ENCODE results near the gene CUEDC2.

DNA sequence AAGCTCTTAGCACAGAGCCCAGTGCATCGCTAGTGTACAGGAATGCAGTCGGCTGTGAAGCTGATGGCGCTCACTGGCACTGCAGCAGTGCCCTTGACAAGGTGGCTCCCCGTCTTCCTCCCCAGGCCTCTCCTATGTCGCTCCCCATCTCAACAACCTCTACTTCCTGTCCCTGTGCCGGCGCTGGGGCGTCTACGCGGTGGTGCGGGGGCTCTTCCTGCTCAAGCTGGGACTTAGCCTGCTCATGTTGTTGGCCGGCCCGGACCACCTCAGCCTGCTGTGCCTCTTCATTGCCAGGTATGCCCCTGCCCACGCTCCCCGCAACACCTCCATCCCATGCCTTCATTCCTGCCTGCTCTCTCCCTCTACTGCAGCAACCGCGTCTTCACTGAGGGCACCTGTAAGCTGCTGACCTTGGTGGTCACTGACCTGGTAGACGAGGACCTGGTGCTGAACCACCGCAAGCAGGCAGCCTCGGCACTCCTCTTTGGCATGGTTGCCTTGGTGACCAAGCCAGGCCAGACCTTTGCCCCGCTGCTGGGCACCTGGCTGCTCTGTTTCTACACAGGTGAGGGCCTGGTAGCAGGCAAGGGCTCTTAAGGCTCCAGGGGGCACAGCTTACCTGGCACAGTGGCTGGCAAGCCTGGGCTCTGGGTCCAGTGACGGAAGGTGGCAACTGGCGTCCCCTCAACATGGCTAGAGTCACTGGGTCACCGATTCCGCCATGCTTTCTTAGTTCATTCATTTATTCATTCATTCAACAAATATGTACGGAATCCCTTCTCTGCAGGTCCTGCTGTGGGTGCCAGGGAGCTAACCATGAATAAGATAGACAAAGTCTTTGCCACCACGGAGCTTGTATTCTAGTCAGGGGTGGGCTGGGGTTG is 41.3 kb upstream of the CUEDC2 start:
- TF ChIP-seq, protein P1, sequence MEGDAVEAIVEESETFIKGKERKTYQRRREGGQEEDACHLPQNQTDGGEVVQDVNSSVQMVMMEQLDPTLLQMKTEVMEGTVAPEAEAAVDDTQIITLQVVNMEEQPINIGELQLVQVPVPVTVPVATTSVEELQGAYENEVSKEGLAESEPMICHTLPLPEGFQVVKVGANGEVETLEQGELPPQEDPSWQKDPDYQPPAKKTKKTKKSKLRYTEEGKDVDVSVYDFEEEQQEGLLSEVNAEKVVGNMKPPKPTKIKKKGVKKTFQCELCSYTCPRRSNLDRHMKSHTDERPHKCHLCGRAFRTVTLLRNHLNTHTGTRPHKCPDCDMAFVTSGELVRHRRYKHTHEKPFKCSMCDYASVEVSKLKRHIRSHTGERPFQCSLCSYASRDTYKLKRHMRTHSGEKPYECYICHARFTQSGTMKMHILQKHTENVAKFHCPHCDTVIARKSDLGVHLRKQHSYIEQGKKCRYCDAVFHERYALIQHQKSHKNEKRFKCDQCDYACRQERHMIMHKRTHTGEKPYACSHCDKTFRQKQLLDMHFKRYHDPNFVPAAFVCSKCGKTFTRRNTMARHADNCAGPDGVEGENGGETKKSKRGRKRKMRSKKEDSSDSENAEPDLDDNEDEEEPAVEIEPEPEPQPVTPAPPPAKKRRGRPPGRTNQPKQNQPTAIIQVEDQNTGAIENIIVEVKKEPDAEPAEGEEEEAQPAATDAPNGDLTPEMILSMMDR (IDR thresholded peaks at IDR 0.05; ENCODE audit: low read depth, low read length, poor library complexity, severe bottlenecking): no peak
- no peak for TF ChIP-seq EZH2phosphoT487 (IDR thresholded peaks at IDR 0.05; ENCODE audit: borderline replicate concordance, low read length)

Measured in DOHH2 (cell line).